Measurements from ENCODE around the gene TPSAB1. TPM values are rescaled to one million over a fixed set of nuclear protein-coding genes. Genes with fewer than 3 reads are reported as not detected.
"Not testable (repeated sequence)": the region's sequence is repeated elsewhere in the genome, so short reads cannot be mapped to it uniquely, and the experiment has no call there.

The TPSAB1 gene
- total and polyA plus RNA-seq, 5 donors from 2014 or later, result not detected

- not testable (repeated sequence) for H3K36me3 Mint-ChIP-seq; H3K27me3 Mint-ChIP-seq; H3K9me3 ChIP-seq (ENCODE audit: control insufficient read depth in 2 of 2, low read length in 2 of 2); H3K27me3 ChIP-seq (ENCODE audit: control insufficient read depth, insufficient read depth, low read length); H3K27ac ChIP-seq (ENCODE audit: insufficient read depth, low read length, poor library complexity, severe bottlenecking); H3K4me3 ChIP-seq (ENCODE audit: low read depth, low read length); H3K4me1 Mint-ChIP-seq; H3K4me3 Mint-ChIP-seq; ATAC-seq (ENCODE audit: low read depth in 2 of 2); H3K4me1 ChIP-seq (ENCODE audit: control insufficient read depth, insufficient read depth, low read length, poor library complexity, severe bottlenecking); H3K27ac Mint-ChIP-seq; DNase-seq; H3K9me3 Mint-ChIP-seq; H3K36me3 ChIP-seq (ENCODE audit: control insufficient read depth, insufficient read depth, low read length)
Observed at GRCh38 chr16:1228227-1228626, 12.3 kb upstream of the TPSAB1 start.

GRCh38 chr16:1229476-1229875, 11.0 kb upstream of the TPSAB1 start:
- H3K27me3 ChIP-seq (ENCODE audit: control insufficient read depth, insufficient read depth, low read length); DNase-seq; H3K4me1 Mint-ChIP-seq; H3K36me3 Mint-ChIP-seq; H3K4me3 ChIP-seq (ENCODE audit: low read depth, low read length); H3K4me1 ChIP-seq (ENCODE audit: control insufficient read depth, insufficient read depth, low read length, poor library complexity, severe bottlenecking); H3K9me3 Mint-ChIP-seq; H3K4me3 Mint-ChIP-seq; H3K27ac ChIP-seq (ENCODE audit: insufficient read depth, low read length, poor library complexity, severe bottlenecking); H3K27ac Mint-ChIP-seq; H3K36me3 ChIP-seq (ENCODE audit: control insufficient read depth, insufficient read depth, low read length); H3K27me3 Mint-ChIP-seq; ATAC-seq (ENCODE audit: low read depth in 2 of 2); H3K9me3 ChIP-seq (ENCODE audit: control insufficient read depth in 2 of 2, low read length in 2 of 2): not testable (repeated sequence)

- not testable (repeated sequence) for H3K27ac Mint-ChIP-seq; H3K36me3 Mint-ChIP-seq; H3K27me3 ChIP-seq (ENCODE audit: control insufficient read depth, insufficient read depth, low read length); H3K9me3 ChIP-seq (ENCODE audit: control insufficient read depth in 2 of 2, low read length in 2 of 2); H3K4me1 Mint-ChIP-seq; DNase-seq; H3K4me3 Mint-ChIP-seq; ATAC-seq (ENCODE audit: low read depth in 2 of 2); H3K4me1 ChIP-seq (ENCODE audit: control insufficient read depth, insufficient read depth, low read length, poor library complexity, severe bottlenecking); H3K4me3 ChIP-seq (ENCODE audit: low read depth, low read length); H3K27me3 Mint-ChIP-seq; H3K36me3 ChIP-seq (ENCODE audit: control insufficient read depth, insufficient read depth, low read length); H3K27ac ChIP-seq (ENCODE audit: insufficient read depth, low read length, poor library complexity, severe bottlenecking); H3K9me3 Mint-ChIP-seq
Observed at GRCh38 chr16:1230084-1230470, 10.4 kb upstream of the TPSAB1 start, which contains the start of gene TPSB2. Gene TPSB2, minus strand, starts transcription at chr16:1230184. Its CDS starts 233 bp downstream, at chr16:1229951.

- H3K27me3 ChIP-seq (ENCODE audit: control insufficient read depth, insufficient read depth, low read length); H3K36me3 Mint-ChIP-seq; H3K4me1 ChIP-seq (ENCODE audit: control insufficient read depth, insufficient read depth, low read length, poor library complexity, severe bottlenecking); H3K4me1 Mint-ChIP-seq; H3K36me3 ChIP-seq (ENCODE audit: control insufficient read depth, insufficient read depth, low read length); H3K9me3 Mint-ChIP-seq; H3K9me3 ChIP-seq (ENCODE audit: control insufficient read depth in 2 of 2, low read length in 2 of 2); ATAC-seq (ENCODE audit: low read depth in 2 of 2); DNase-seq; H3K27ac ChIP-seq (ENCODE audit: insufficient read depth, low read length, poor library complexity, severe bottlenecking); H3K27me3 Mint-ChIP-seq; H3K27ac Mint-ChIP-seq; H3K4me3 Mint-ChIP-seq; H3K4me3 ChIP-seq (ENCODE audit: low read depth, low read length): not testable (repeated sequence)
Observed at GRCh38 chr16:1230471-1231212, 9.9 kb upstream of the TPSAB1 start.

- not testable (repeated sequence) for H3K36me3 ChIP-seq (ENCODE audit: control insufficient read depth, insufficient read depth, low read length); H3K27me3 Mint-ChIP-seq; H3K4me3 ChIP-seq (ENCODE audit: low read depth, low read length); H3K4me1 ChIP-seq (ENCODE audit: control insufficient read depth, insufficient read depth, low read length, poor library complexity, severe bottlenecking); H3K36me3 Mint-ChIP-seq; H3K4me3 Mint-ChIP-seq; H3K27me3 ChIP-seq (ENCODE audit: control insufficient read depth, insufficient read depth, low read length); ATAC-seq (ENCODE audit: low read depth in 2 of 2); DNase-seq; H3K9me3 ChIP-seq (ENCODE audit: control insufficient read depth in 2 of 2, low read length in 2 of 2); H3K27ac ChIP-seq (ENCODE audit: insufficient read depth, low read length, poor library complexity, severe bottlenecking); H3K27ac Mint-ChIP-seq; H3K9me3 Mint-ChIP-seq; H3K4me1 Mint-ChIP-seq
Observed at GRCh38 chr16:1231301-1231700, 9.2 kb upstream of the TPSAB1 start.

- H3K4me1 ChIP-seq (ENCODE audit: control insufficient read depth, insufficient read depth, low read length, poor library complexity, severe bottlenecking); H3K27me3 Mint-ChIP-seq; H3K4me1 Mint-ChIP-seq; H3K4me3 ChIP-seq (ENCODE audit: low read depth, low read length); DNase-seq; H3K27me3 ChIP-seq (ENCODE audit: control insufficient read depth, insufficient read depth, low read length); H3K27ac Mint-ChIP-seq; ATAC-seq (ENCODE audit: low read depth in 2 of 2); H3K9me3 Mint-ChIP-seq; H3K4me3 Mint-ChIP-seq; H3K36me3 Mint-ChIP-seq; H3K9me3 ChIP-seq (ENCODE audit: control insufficient read depth in 2 of 2, low read length in 2 of 2); H3K36me3 ChIP-seq (ENCODE audit: control insufficient read depth, insufficient read depth, low read length); H3K27ac ChIP-seq (ENCODE audit: insufficient read depth, low read length, poor library complexity, severe bottlenecking): not testable (repeated sequence)
Observed at GRCh38 chr16:1232049-1232748, 8.3 kb upstream of the TPSAB1 start.

GRCh38 chr16:1236659-1237058, 3.8 kb upstream of the TPSAB1 start:
- H3K36me3 Mint-ChIP-seq; DNase-seq; H3K4me1 ChIP-seq (ENCODE audit: control insufficient read depth, insufficient read depth, low read length, poor library complexity, severe bottlenecking); H3K27ac ChIP-seq (ENCODE audit: insufficient read depth, low read length, poor library complexity, severe bottlenecking); H3K36me3 ChIP-seq (ENCODE audit: control insufficient read depth, insufficient read depth, low read length); H3K4me3 Mint-ChIP-seq; H3K4me3 ChIP-seq (ENCODE audit: low read depth, low read length); H3K9me3 ChIP-seq (ENCODE audit: control insufficient read depth in 2 of 2, low read length in 2 of 2); H3K27ac Mint-ChIP-seq; H3K9me3 Mint-ChIP-seq; H3K4me1 Mint-ChIP-seq; H3K27me3 ChIP-seq (ENCODE audit: control insufficient read depth, insufficient read depth, low read length); H3K27me3 Mint-ChIP-seq: not testable (repeated sequence)
- peak; percentile 77 to 78 for ATAC-seq (ENCODE audit: low read depth in 2 of 2)

- Histone ChIP-seq H3K4me3 (ENCODE audit: low read depth, low read length) (no peak overlapping the region), H3K27me3 (ENCODE audit: control insufficient read depth, insufficient read depth, low read length) (no peaks in the 10 kb centered on the region), H3K36me3 (ENCODE audit: control insufficient read depth, insufficient read depth, low read length) (no peaks in the 10 kb centered on the region), H3K4me1 (ENCODE audit: control insufficient read depth, insufficient read depth, low read length, poor library complexity, severe bottlenecking) (no peaks in the 10 kb centered on the region), H3K27ac (ENCODE audit: insufficient read depth, low read length, poor library complexity, severe bottlenecking) (no peak overlapping the region), H3K9me3 (ENCODE audit: control insufficient read depth in 2 of 2, low read length in 2 of 2) (no peaks in the 10 kb centered on the region)
- ATAC-seq (ENCODE audit: low read depth in 2 of 2) (no peak), DNase-seq (no peak)
- no peak overlapping the region for H3K4me3 Mint-ChIP-seq
- H3K27ac Mint-ChIP-seq, result peak overlapping the region in 1 of 3 donors; percentile 40
- no peaks in the 10 kb centered on the region for H3K27me3 Mint-ChIP-seq
- H3K9me3 Mint-ChIP-seq, result peaks cover 0 to 2% (median 0%) of the 10 kb centered on the region in 7 donors
- H3K4me1 Mint-ChIP-seq, result peaks cover 0 to 5% (median 0%) of the 10 kb centered on the region in 4 donors
- H3K36me3 Mint-ChIP-seq, result no peaks in the 10 kb centered on the region
Observed at GRCh38 chr16:1237990-1238389, 2.5 kb upstream of the TPSAB1 start.

All from CD4-positive, CD25-positive, alpha-beta regulatory T cell (primary cell).